Stimulated activated effector memory CD8-positive, alpha-beta T cell treated with anti-CD3 and anti-CD28 coated beads, Interleukin-12 subunit alpha, Interleukin-12 subunit beta, amount 100 ng/mL, for 72 hours (primary cell): ENCODE data around the gene COX5B.
A peak's percentile ranks its signal among the peaks of the same experiment; 100 is the strongest.

ENCODE experiments used
- ATAC-seq: fragments of 150-1000 bp; cut with Tn5 transposase; 2 replicates; pipeline ENCODE4 v1.10.0; 2021
- DNase-seq, 2 donors: peaks; one replicate each; pipeline ENCODE4 v3.0.0; 2021 to 2022; ENCODE audit warnings: low spot score in 2 of 2
- H3K27ac Mint-ChIP-seq: one replicate; pipeline ENCODE4 v1.8.0; 2022; ENCODE audit warnings: mild to moderate bottlenecking, mixed read lengths
- H3K36me3 Mint-ChIP-seq: one replicate; pipeline ENCODE4 v1.8.0; 2022; ENCODE audit warnings: mild to moderate bottlenecking, mixed read lengths
- H3K4me1 Mint-ChIP-seq: one replicate; pipeline ENCODE4 v1.8.0; 2022; ENCODE audit warnings: mixed read lengths
- H3K4me3 Mint-ChIP-seq: one replicate; pipeline ENCODE4 v1.8.0; 2022; ENCODE audit warnings: mild to moderate bottlenecking, mixed read lengths
- H3K9me3 Mint-ChIP-seq: one replicate; pipeline ENCODE4 v1.8.0; 2022; ENCODE audit warnings: mixed read lengths

Gene COX5B

GRCh38 chr2:97644023-97644717 is 1.7 kb upstream of the COX5B start:
- Mint-ChIP-seq H3K36me3 (peaks cover 40% of the 10 kb centered on the region), H3K27ac (no peak overlapping the region), H3K4me1 (peaks cover 17% of the 10 kb centered on the region), H3K9me3 (no peaks in the 10 kb centered on the region), H3K4me3 (no peak overlapping the region)
- peak in 1 of 2 donors; percentile 43 for DNase-seq
- no peak for ATAC-seq

GRCh38 chr2:97645112-97645694 is 659 bp upstream of the COX5B start:
- peak in 1 of 2 donors; percentile 25 for DNase-seq
- peak overlapping the region; percentile 90 for H3K4me3 Mint-ChIP-seq
- peak overlapping the region; percentile 94 for H3K27ac Mint-ChIP-seq
- peaks cover 51% of the 10 kb centered on the region for H3K36me3 Mint-ChIP-seq
- peaks cover 22% of the 10 kb centered on the region for H3K4me1 Mint-ChIP-seq
- no peaks in the 10 kb centered on the region for H3K9me3 Mint-ChIP-seq
- ATAC-seq, result peak; percentile 71

GRCh38 chr2:97646977-97647376 is 1.1 kb downstream of the COX5B start:
- peak overlapping the region; percentile 90 for H3K4me3 Mint-ChIP-seq
- DNase-seq (no peak), ATAC-seq (no peak)
- peak overlapping the region; percentile 94 for H3K27ac Mint-ChIP-seq
- peaks cover 28% of the 10 kb centered on the region for H3K4me1 Mint-ChIP-seq
- H3K36me3 Mint-ChIP-seq, result peaks cover 68% of the 10 kb centered on the region
- H3K9me3 Mint-ChIP-seq, result no peaks in the 10 kb centered on the region

- Mint-ChIP-seq H3K27ac (no peak overlapping the region), H3K36me3 (peaks cover 86% of the 10 kb centered on the region)
- no peak for ATAC-seq
Observed at GRCh38 chr2:97651114-97651513, 5.3 kb downstream of the COX5B start.

GRCh38 chr2:97653473-97653872 is 7.6 kb downstream of the COX5B start:
- ATAC-seq (no peak), DNase-seq (no peak)
- peaks cover 86% of the 10 kb centered on the region for H3K36me3 Mint-ChIP-seq
- H3K27ac Mint-ChIP-seq, result no peak overlapping the region
- H3K4me1 Mint-ChIP-seq, result peaks cover 34% of the 10 kb centered on the region
- no peaks in the 10 kb centered on the region for H3K9me3 Mint-ChIP-seq
- H3K4me3 Mint-ChIP-seq, result no peak overlapping the region

More at GRCh38 chr2:97651114-97651513, 5.3 kb downstream of the COX5B start:
- H3K9me3 Mint-ChIP-seq, result no peaks in the 10 kb centered on the region
- H3K4me1 Mint-ChIP-seq, result peaks cover 39% of the 10 kb centered on the region
- peak in 1 of 2 donors; percentile 39 for DNase-seq
- H3K4me3 Mint-ChIP-seq, result no peak overlapping the region

GRCh38 chr2:97653874-97654273 is 8.0 kb downstream of the COX5B start:
- peaks cover 86% of the 10 kb centered on the region for H3K36me3 Mint-ChIP-seq
- H3K4me1 Mint-ChIP-seq, result peaks cover 38% of the 10 kb centered on the region
- H3K4me3 Mint-ChIP-seq, result peak overlapping the region; percentile 6
- DNase-seq, result no peak
- H3K9me3 Mint-ChIP-seq, result no peaks in the 10 kb centered on the region
- no peak for ATAC-seq
- peak overlapping the region; percentile 89 for H3K27ac Mint-ChIP-seq

- Mint-ChIP-seq H3K4me1 (peaks cover 39% of the 10 kb centered on the region), H3K9me3 (no peaks in the 10 kb centered on the region), H3K4me3 (peak overlapping the region; percentile 6), H3K36me3 (peaks cover 85% of the 10 kb centered on the region), H3K27ac (peak overlapping the region; percentile 89)
- ATAC-seq, result peak; percentile 82
- no peak for DNase-seq
Observed at GRCh38 chr2:97654309-97654708, 8.4 kb downstream of the COX5B start.

- H3K9me3 Mint-ChIP-seq, result no peaks in the 10 kb centered on the region
- peaks cover 37% of the 10 kb centered on the region for H3K4me1 Mint-ChIP-seq
- H3K4me3 Mint-ChIP-seq, result peak overlapping the region; percentile 6
- ATAC-seq (peak; percentile 42), DNase-seq (peak in 1 of 2 donors; percentile 46)
- peak overlapping the region; percentile 89 for H3K27ac Mint-ChIP-seq
- peaks cover 85% of the 10 kb centered on the region for H3K36me3 Mint-ChIP-seq
Observed at GRCh38 chr2:97654791-97655190, 8.9 kb downstream of the COX5B start.

GRCh38 chr2:97656129-97656755 is 10.4 kb downstream of the COX5B start:
- H3K27ac Mint-ChIP-seq, result no peak overlapping the region
- H3K4me3 Mint-ChIP-seq, result no peak overlapping the region
- H3K36me3 Mint-ChIP-seq, result peaks cover 84% of the 10 kb centered on the region
- ATAC-seq (no peak), DNase-seq (peak in 1 of 2 donors; percentile 46)
- peaks cover 45% of the 10 kb centered on the region for H3K4me1 Mint-ChIP-seq
- no peaks in the 10 kb centered on the region for H3K9me3 Mint-ChIP-seq

GRCh38 chr2:97656905-97657587 is 11.2 kb downstream of the COX5B start:
- H3K27ac Mint-ChIP-seq, result peak overlapping the region; percentile 71
- DNase-seq, result peak in 1 of 2 donors; percentile 45
- no peaks in the 10 kb centered on the region for H3K9me3 Mint-ChIP-seq
- H3K4me1 Mint-ChIP-seq, result peaks cover 51% of the 10 kb centered on the region
- H3K4me3 Mint-ChIP-seq, result no peak overlapping the region
- peaks cover 82% of the 10 kb centered on the region for H3K36me3 Mint-ChIP-seq
- ATAC-seq, result no peak

GRCh38 chr2:97657986-97658690 is 12.3 kb downstream of the COX5B start:
- Mint-ChIP-seq H3K4me1 (peaks cover 62% of the 10 kb centered on the region), H3K4me3 (no peak overlapping the region), H3K36me3 (peaks cover 85% of the 10 kb centered on the region), H3K27ac (peak overlapping the region; percentile 71), H3K9me3 (no peaks in the 10 kb centered on the region)
- ATAC-seq (no peak), DNase-seq (peak in 1 of 2 donors; percentile 48)

- Mint-ChIP-seq H3K4me1 (peaks cover 62% of the 10 kb centered on the region), H3K27ac (peak overlapping the region; percentile 71), H3K36me3 (peaks cover 84% of the 10 kb centered on the region), H3K4me3 (no peak overlapping the region), H3K9me3 (no peaks in the 10 kb centered on the region)
- DNase-seq, result peak in 1 of 2 donors; percentile 45
- no peak for ATAC-seq
Observed at GRCh38 chr2:97658691-97659157, 12.9 kb downstream of the COX5B start.

GRCh38 chr2:97659256-97660043 is 13.6 kb downstream of the COX5B start:
- peaks cover 80% of the 10 kb centered on the region for H3K36me3 Mint-ChIP-seq

More at GRCh38 chr2:97659256-97660043, 13.6 kb downstream of the COX5B start:
- H3K9me3 Mint-ChIP-seq, result no peaks in the 10 kb centered on the region
- ATAC-seq (no peak), DNase-seq (peak in 1 of 2 donors; percentile 42)
- peaks cover 56% of the 10 kb centered on the region for H3K4me1 Mint-ChIP-seq
- peak overlapping the region; percentile 40 for H3K27ac Mint-ChIP-seq
- no peak overlapping the region for H3K4me3 Mint-ChIP-seq
